ENCODE data around the gene PPP2R2B.

PPP2R2B gene

DNA sequence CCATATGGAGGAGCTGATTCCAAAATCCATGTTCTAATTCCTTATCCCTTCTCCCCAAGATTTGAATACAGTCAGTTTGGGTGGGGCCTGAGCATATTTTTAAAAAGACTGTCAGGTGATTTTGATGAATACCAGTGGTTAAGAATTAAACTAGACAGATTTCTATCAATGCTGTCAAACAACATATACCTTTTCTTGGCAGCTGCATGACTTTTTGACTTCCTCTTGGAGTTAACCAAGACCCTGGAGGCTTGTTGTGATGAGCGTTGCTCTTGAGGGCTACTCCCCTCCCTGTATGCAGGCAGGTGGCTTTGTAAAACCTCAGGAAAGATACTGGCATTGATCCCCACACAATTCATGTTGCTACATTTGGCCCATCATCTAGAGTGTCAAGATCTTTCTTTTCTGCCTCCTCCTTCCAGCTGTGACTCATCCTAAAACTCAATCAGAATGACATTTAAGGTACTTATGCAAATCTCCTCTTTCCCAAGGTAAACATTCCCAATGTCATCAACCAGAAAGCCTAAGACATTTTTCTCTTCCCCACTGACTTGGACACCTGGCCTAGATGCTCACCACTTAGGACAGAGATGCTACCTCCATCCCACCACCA lies 61.7 kb downstream of the PPP2R2B start:
- Histone ChIP-seq H3K9ac (ENCODE audit: low read length) (no peak overlapping the region), H3K27me3 (ENCODE audit: control insufficient read depth, insufficient read depth, low read length) (no peaks in the 10 kb centered on the region), H3K4me1 (ENCODE audit: control insufficient read depth, insufficient read depth, low read length) (no peaks in the 10 kb centered on the region), H3K36me3 (ENCODE audit: control insufficient read depth, insufficient read depth, low read length) (no peaks in the 10 kb centered on the region), H3K9me3 (ENCODE audit: control insufficient read depth, low read length) (no peaks in the 10 kb centered on the region), H3K4me3 (ENCODE audit: low read length) (no peak overlapping the region)

DNA sequence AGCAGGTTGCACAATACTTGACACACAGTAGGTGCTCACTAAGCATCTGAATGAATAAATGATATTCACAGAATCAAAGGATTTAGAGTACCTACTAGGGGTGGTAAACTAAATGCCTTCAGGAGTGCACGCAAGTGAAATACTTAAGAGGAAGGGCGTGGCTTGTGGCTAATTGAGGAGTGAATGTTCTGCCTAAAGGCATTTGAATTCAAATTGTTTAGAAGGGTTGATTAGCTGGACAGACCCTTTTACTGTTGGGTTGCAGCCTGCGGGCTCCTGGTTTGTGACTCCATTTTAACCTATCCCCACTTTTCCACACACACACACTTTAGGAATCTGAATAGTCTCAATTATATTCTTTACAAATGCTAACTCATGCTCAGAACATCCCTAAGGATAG lies 63.1 kb downstream of the PPP2R2B start:
- Histone ChIP-seq H3K36me3 (ENCODE audit: control insufficient read depth, insufficient read depth, low read length) (no peaks in the 10 kb centered on the region), H3K9ac (ENCODE audit: low read length) (no peak overlapping the region), H3K4me1 (ENCODE audit: control insufficient read depth, insufficient read depth, low read length) (no peaks in the 10 kb centered on the region), H3K4me3 (ENCODE audit: low read length) (no peak overlapping the region), H3K27me3 (ENCODE audit: control insufficient read depth, insufficient read depth, low read length) (no peaks in the 10 kb centered on the region), H3K9me3 (ENCODE audit: control insufficient read depth, low read length) (no peaks in the 10 kb centered on the region)

DNA sequence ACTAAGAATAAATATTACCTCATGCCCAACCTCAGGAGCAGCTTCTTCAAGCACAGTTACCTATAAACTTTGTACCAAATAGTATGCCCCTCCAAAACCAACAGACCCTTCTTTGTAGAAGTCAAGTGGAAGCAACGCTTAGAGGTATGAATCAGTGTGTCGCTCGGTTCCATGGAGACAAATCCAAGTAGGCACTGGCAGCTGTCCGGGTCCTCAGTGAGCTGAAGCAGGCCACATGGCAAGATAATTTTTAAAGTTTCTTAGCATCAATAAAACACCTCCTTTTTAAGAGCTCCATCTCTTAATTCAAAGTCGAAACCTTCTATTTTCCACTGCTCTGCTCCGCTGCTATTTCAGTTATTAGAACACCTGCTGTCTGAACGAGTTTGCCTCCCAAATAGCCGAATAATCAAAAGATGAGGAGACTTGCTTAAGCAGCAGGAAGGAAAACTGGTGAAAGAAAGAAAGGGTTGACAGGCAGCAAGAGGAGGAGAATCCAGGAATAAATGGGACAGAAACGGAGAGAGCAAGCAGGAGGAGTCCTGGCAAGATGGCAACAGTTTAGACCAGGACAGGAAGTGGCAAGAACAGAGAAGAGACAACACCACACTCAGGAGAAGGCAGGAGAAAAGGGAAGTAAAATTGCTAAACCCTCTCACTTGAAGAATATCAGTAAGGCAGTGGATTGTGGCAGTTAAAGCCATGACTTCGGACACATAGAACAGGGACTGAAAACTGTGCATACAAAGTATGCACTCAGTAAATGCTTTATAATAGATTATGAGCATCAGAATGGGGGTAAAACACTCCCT lies 65.0 kb downstream of the PPP2R2B start:
- Histone ChIP-seq H3K4me3 (ENCODE audit: low read length) (no peak overlapping the region), H3K9ac (ENCODE audit: low read length) (no peak overlapping the region), H3K36me3 (ENCODE audit: control insufficient read depth, insufficient read depth, low read length) (no peaks in the 10 kb centered on the region), H3K9me3 (ENCODE audit: control insufficient read depth, low read length) (no peaks in the 10 kb centered on the region), H3K27me3 (ENCODE audit: control insufficient read depth, insufficient read depth, low read length) (no peaks in the 10 kb centered on the region), H3K4me1 (ENCODE audit: control insufficient read depth, insufficient read depth, low read length) (no peaks in the 10 kb centered on the region)

DNA sequence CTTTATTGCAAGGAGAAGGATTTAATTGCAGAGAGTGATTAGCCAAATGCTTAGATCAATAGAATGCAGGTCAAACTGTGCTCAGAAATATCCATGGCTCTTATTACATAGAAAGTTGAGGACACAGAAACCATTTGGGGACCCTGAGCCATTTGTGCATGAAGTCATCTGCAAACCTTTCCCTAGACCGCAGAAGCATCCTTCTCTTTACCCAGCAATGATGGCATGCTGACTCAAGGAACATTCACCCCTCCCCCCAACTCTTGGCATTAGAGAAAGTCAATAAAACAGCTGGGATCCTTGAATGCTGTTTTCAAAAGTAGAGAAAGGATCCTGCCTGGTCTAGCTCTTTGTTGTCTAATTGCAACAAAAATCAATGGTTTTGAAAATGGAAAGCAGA lies 73.5 kb downstream of the PPP2R2B start:
- no peak overlapping the region for H3K9ac ChIP-seq (ENCODE audit: low read length)
- no peaks in the 10 kb centered on the region for H3K4me1 ChIP-seq (ENCODE audit: control insufficient read depth, insufficient read depth, low read length)
- H3K4me3 ChIP-seq (ENCODE audit: low read length), result no peak overlapping the region
- no peaks in the 10 kb centered on the region for H3K9me3 ChIP-seq (ENCODE audit: control insufficient read depth, low read length)
- no peaks in the 10 kb centered on the region for H3K36me3 ChIP-seq (ENCODE audit: control insufficient read depth, insufficient read depth, low read length)
- H3K27me3 ChIP-seq (ENCODE audit: control insufficient read depth, insufficient read depth, low read length), result no peaks in the 10 kb centered on the region

DNA sequence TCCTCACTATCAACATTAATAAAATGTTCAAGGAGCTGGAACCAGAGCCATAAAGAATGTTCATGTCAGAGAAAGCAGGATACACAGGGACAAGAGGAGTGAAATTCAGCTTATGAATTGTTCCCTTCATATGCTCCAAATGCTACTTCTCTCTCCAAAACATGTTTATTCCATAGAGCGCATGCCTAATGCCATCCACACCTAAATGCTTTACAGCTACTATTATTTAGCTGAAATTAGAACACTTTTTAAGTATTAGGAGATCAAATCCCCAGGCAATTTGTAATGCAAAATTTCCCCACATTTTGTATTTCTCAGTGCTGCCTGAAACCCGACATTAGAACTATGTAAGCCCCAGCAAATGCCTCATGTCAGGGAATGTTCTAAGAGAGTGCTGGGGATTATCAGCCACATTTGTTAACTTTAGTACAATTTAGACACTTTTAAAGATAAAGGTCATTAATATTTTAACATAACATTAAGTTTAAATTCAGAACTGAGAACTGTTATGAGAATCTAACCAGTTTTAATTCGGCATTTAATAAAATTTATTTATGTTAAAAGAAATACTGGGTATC lies 75.5 kb downstream of the PPP2R2B start:
- H3K9ac ChIP-seq (ENCODE audit: low read length), result no peak overlapping the region
- H3K27me3 ChIP-seq (ENCODE audit: control insufficient read depth, insufficient read depth, low read length), result no peaks in the 10 kb centered on the region
- no peaks in the 10 kb centered on the region for H3K9me3 ChIP-seq (ENCODE audit: control insufficient read depth, low read length)
- H3K4me1 ChIP-seq (ENCODE audit: control insufficient read depth, insufficient read depth, low read length), result no peaks in the 10 kb centered on the region
- no peak overlapping the region for H3K4me3 ChIP-seq (ENCODE audit: low read length)
- no peaks in the 10 kb centered on the region for H3K36me3 ChIP-seq (ENCODE audit: control insufficient read depth, insufficient read depth, low read length)

DNA sequence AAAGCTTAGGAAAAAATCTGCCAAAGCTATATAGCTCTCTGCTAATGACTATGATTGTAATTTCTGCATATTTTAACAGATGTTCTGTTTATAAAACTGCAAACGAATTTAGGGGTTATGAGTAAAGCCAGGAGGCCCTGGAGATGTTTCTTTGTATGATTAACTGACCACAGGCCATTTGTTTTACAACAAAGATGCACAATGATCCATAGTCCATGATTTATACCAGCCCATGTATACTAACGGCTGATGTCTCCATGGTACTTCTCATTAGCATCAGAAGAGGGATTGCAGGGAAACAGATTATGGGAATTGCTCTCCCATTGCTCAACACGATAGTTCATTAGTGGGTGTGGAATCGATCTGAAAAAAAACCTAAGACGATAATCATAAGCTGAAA lies 78.9 kb downstream of the PPP2R2B start:
- Histone ChIP-seq H3K9me3 (ENCODE audit: control insufficient read depth, low read length) (no peaks in the 10 kb centered on the region), H3K4me3 (ENCODE audit: low read length) (no peak overlapping the region), H3K27me3 (ENCODE audit: control insufficient read depth, insufficient read depth, low read length) (no peaks in the 10 kb centered on the region), H3K4me1 (ENCODE audit: control insufficient read depth, insufficient read depth, low read length) (no peaks in the 10 kb centered on the region), H3K36me3 (ENCODE audit: control insufficient read depth, insufficient read depth, low read length) (no peaks in the 10 kb centered on the region), H3K9ac (ENCODE audit: low read length) (no peak overlapping the region)

DNA sequence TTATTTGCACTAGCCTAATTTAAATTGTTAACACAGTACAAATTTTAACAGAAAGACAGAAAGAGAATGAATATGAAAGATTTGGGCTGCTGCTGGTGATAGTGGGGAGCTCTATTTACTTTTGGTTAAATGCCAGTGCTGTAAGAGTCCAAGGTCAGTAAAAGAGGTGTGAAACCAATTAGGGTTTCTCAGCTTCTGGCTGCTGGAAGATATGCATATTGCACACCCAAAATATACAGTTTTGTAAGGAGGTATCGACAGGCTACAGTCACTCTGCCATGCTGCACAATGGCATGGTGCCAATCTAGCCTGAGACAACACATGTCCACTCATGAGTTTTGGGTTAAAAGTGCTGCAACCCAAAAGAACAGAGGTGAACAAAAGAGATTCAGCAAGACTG lies 79.3 kb downstream of the PPP2R2B start:
- H3K9me3 ChIP-seq (ENCODE audit: control insufficient read depth, low read length), result no peaks in the 10 kb centered on the region
- H3K9ac ChIP-seq (ENCODE audit: low read length), result no peak overlapping the region
- no peaks in the 10 kb centered on the region for H3K36me3 ChIP-seq (ENCODE audit: control insufficient read depth, insufficient read depth, low read length)
- H3K27me3 ChIP-seq (ENCODE audit: control insufficient read depth, insufficient read depth, low read length), result no peaks in the 10 kb centered on the region
- no peaks in the 10 kb centered on the region for H3K4me1 ChIP-seq (ENCODE audit: control insufficient read depth, insufficient read depth, low read length)
- no peak overlapping the region for H3K4me3 ChIP-seq (ENCODE audit: low read length)

DNA sequence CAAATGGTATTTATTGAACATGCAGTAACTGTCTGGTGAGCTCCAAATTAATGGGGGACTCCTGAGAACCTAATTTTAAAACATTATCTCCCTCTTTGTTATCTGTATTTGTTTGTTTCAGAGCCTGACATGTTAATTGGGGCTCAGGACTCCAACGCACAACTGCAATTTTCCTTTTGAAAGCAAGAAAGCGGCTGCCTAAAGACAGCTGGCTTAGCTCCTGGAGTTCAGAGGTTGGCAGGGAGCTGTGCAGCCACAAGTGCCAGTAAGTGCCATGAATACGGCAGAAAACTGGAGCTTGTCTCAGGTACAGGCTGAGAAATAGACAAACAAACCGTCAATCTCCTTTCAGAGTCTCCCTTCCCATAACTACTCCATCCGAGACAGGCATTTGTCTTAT lies 80.9 kb downstream of the PPP2R2B start:
- Histone ChIP-seq H3K27me3 (ENCODE audit: control insufficient read depth, insufficient read depth, low read length) (no peaks in the 10 kb centered on the region), H3K9me3 (ENCODE audit: control insufficient read depth, low read length) (no peaks in the 10 kb centered on the region), H3K4me1 (ENCODE audit: control insufficient read depth, insufficient read depth, low read length) (no peaks in the 10 kb centered on the region), H3K9ac (ENCODE audit: low read length) (no peak overlapping the region), H3K36me3 (ENCODE audit: control insufficient read depth, insufficient read depth, low read length) (no peaks in the 10 kb centered on the region), H3K4me3 (ENCODE audit: low read length) (no peak overlapping the region)

DNA sequence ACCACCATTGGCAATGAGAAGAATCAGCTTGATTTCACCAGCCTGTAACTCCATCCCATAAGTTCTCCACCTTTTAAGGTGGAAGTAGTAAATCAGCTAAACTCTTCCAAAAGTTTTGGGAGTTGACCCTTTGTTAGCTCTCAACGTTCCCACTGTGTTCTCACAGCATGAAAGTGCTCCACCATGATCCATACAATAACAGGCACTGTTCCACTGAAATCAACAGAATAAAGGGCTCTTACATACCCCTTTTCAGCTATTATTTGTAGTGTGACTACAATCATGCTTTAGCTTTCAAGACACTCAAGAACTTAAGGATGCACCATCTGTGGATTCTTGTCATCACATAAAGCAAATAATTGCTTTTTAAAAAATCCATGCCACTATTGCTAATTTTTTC lies 81.6 kb downstream of the PPP2R2B start:
- Histone ChIP-seq H3K4me1 (ENCODE audit: control insufficient read depth, insufficient read depth, low read length) (no peaks in the 10 kb centered on the region), H3K9ac (ENCODE audit: low read length) (no peak overlapping the region), H3K4me3 (ENCODE audit: low read length) (no peak overlapping the region), H3K27me3 (ENCODE audit: control insufficient read depth, insufficient read depth, low read length) (no peaks in the 10 kb centered on the region), H3K36me3 (ENCODE audit: control insufficient read depth, insufficient read depth, low read length) (no peaks in the 10 kb centered on the region), H3K9me3 (ENCODE audit: control insufficient read depth, low read length) (no peaks in the 10 kb centered on the region)

DNA sequence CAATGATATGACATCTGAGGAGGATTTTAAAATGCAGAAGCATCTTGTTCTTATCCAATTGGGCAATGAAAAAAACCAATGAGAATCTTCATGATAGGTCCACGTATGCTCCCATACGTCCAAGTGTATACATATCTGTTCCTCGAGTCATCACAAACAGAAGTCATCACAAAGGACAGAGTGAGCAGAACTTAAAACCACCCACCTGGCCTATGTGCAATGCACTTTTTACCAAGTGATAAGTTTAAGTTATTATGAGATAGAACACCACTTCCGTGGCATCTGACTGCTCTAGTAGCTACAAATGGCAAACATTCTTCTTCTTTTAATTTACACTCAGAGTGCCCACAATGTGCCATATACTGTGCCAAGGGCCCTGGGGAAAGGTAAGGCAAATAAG lies 82.4 kb downstream of the PPP2R2B start:
- Histone ChIP-seq H3K27me3 (ENCODE audit: control insufficient read depth, insufficient read depth, low read length) (no peaks in the 10 kb centered on the region), H3K9me3 (ENCODE audit: control insufficient read depth, low read length) (no peaks in the 10 kb centered on the region)

DNA sequence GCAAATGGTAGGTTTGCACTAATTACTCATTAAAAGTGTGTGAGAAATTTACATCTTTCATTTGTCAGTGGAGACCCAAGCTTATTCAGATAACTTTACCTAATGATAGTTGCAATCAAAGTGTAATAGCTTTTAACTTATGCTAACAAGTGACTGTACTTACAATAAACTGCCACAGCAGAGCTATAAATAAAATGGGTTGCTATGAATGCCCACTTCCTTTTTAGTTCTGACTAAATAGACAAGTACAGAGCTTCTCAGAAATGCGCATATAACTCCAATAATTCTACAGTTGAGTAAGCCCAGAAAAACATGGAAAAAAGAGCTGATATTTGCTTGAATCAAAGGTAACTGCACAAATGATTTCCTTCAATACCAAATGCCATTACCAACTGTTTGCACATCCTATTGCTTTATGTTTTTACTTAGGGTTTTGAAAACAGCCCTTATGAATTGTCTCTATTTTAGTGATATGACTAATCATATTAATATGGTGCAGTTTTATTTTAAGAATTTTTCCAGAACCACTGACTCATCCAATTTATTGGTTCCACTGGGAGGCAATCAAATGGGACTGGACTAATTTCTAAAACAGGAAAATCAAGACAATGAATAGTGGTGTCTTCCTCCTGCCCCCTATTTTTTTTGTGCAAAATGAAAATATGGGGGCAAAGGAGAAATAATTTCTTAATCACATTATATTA lies 84.1 kb downstream of the PPP2R2B start:
- Histone ChIP-seq H3K9ac (ENCODE audit: low read length) (no peak overlapping the region), H3K4me1 (ENCODE audit: control insufficient read depth, insufficient read depth, low read length) (no peaks in the 10 kb centered on the region), H3K4me3 (ENCODE audit: low read length) (no peak overlapping the region), H3K36me3 (ENCODE audit: control insufficient read depth, insufficient read depth, low read length) (no peaks in the 10 kb centered on the region), H3K27me3 (ENCODE audit: control insufficient read depth, insufficient read depth, low read length) (no peaks in the 10 kb centered on the region), H3K9me3 (ENCODE audit: control insufficient read depth, low read length) (no peaks in the 10 kb centered on the region)

More for the DNA sequence above, 82.4 kb downstream of the PPP2R2B start:
- H3K4me3 ChIP-seq (ENCODE audit: low read length), result no peak overlapping the region
- H3K36me3 ChIP-seq (ENCODE audit: control insufficient read depth, insufficient read depth, low read length), result no peaks in the 10 kb centered on the region
- H3K9ac ChIP-seq (ENCODE audit: low read length), result no peak overlapping the region
- no peaks in the 10 kb centered on the region for H3K4me1 ChIP-seq (ENCODE audit: control insufficient read depth, insufficient read depth, low read length)

DNA sequence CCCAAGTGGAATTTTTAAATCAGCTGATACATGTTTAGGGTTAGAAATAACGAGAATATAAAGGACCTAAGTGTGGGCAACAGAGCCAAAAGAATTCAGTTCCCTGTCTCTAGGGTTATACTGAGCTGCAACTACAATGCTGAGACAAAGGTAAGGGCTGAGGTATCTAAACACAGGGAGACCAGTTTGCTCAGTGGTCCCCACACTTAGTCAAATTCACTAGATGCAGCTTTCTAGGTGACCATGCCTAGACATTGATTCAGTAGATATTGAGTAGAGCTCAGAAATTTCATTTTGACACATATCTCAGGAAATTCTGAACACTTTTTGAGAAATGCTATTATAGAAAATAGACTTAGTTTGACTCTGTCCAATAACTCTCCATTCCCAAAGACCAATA lies 84.8 kb downstream of the PPP2R2B start:
- H3K27me3 ChIP-seq (ENCODE audit: control insufficient read depth, insufficient read depth, low read length), result no peaks in the 10 kb centered on the region
- H3K9me3 ChIP-seq (ENCODE audit: control insufficient read depth, low read length), result no peaks in the 10 kb centered on the region
- H3K4me3 ChIP-seq (ENCODE audit: low read length), result no peak overlapping the region
- no peaks in the 10 kb centered on the region for H3K36me3 ChIP-seq (ENCODE audit: control insufficient read depth, insufficient read depth, low read length)
- H3K4me1 ChIP-seq (ENCODE audit: control insufficient read depth, insufficient read depth, low read length), result no peaks in the 10 kb centered on the region
- H3K9ac ChIP-seq (ENCODE audit: low read length), result no peak overlapping the region

All from mucosa of stomach (tissue), 1 donor.